ENCODE data around the gene MRPL43. TPM values are rescaled to one million over a fixed set of nuclear protein-coding genes. Genes with fewer than 3 reads are reported as not detected.

Gene MRPL43
- total and polyA plus RNA-seq, 2 experiments from 2014 or later: 60.1 to 112 TPM

DNA sequence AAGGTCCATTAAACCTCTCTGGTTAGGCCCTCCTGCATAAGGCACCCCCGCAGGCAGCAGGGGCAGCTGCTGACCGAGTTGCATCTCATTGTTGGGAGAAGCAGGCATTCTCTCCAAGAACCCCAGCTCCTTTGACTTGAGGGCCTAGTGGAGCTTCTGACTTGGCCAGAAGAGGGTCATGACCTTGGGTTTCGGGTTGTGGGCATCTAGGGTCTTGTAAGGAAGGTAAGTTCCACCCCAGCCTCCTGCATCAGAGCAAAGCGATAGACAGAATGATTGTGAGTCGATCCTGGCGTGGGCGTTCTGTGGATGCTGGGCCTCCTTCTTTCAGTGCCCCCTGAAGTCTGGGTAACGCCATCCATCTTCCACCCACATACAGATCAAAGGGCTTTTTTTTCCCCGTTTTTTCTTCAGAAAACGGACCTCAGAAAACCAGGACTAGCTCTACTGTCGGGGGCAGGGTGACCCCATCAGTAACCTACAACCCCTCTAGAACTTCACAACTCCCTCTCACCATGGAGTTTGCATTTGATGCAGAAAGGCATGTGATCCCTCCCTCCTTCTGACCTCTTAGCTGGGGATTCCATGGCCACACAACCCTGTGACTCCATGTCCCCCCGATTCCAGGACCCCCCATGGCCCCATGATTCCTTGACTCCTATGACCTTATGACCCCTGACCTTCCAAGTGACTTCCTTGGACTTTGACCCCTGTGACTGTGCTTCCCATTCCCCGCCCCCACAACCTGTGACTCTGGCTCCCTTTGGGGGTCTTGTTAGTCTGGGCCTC, 15.0 kb downstream of the MRPL43 start:
- H3K9me3 ChIP-seq (ENCODE audit: low read depth): no peaks in the 10 kb centered on the region
- H3K4me3 ChIP-seq: no peak overlapping the region
- WGBS (ENCODE audit: low lambda C conversion rate, missing lambda C conversion rate): 74% methylated on average over 13 of the region's 13 CpGs
- DNase-seq (ENCODE audit: low spot score): no peak
- peak overlapping the region; percentile 98 for H3K4me2 ChIP-seq
- H3K27ac ChIP-seq: peak overlapping the region; percentile 83
- H4K20me1 ChIP-seq (ENCODE audit: insufficient read depth, poor library complexity, severe bottlenecking): no peaks in the 10 kb centered on the region
- TF ChIP-seq, protein P1, sequence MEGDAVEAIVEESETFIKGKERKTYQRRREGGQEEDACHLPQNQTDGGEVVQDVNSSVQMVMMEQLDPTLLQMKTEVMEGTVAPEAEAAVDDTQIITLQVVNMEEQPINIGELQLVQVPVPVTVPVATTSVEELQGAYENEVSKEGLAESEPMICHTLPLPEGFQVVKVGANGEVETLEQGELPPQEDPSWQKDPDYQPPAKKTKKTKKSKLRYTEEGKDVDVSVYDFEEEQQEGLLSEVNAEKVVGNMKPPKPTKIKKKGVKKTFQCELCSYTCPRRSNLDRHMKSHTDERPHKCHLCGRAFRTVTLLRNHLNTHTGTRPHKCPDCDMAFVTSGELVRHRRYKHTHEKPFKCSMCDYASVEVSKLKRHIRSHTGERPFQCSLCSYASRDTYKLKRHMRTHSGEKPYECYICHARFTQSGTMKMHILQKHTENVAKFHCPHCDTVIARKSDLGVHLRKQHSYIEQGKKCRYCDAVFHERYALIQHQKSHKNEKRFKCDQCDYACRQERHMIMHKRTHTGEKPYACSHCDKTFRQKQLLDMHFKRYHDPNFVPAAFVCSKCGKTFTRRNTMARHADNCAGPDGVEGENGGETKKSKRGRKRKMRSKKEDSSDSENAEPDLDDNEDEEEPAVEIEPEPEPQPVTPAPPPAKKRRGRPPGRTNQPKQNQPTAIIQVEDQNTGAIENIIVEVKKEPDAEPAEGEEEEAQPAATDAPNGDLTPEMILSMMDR (IDR thresholded peaks at IDR 0.05; ENCODE audit: poor library complexity): no peak
- TF ChIP-seq EZH2phosphoT487 (IDR thresholded peaks at IDR 0.05; ENCODE audit: low read depth, severe bottlenecking, unreplicated experiment): no peak
- no peak for TF ChIP-seq EZH2 (IDR thresholded peaks at IDR 0.05; ENCODE audit: borderline replicate concordance)
- no peaks in the 10 kb centered on the region for H3K27me3 ChIP-seq
- H2AFZ ChIP-seq: no peak overlapping the region
- peaks cover 24% of the 10 kb centered on the region for H3K4me1 ChIP-seq (ENCODE audit: insufficient read depth)
- H3K36me3 ChIP-seq (replicated peaks; ENCODE audit: insufficient read depth, low read depth): no peaks in the 10 kb centered on the region
- peaks cover 19% of the 10 kb centered on the region for H3K79me2 ChIP-seq
- H3K9me2 ChIP-seq (replicated peaks; ENCODE audit: insufficient read depth): no peaks in the 10 kb centered on the region

DNA sequence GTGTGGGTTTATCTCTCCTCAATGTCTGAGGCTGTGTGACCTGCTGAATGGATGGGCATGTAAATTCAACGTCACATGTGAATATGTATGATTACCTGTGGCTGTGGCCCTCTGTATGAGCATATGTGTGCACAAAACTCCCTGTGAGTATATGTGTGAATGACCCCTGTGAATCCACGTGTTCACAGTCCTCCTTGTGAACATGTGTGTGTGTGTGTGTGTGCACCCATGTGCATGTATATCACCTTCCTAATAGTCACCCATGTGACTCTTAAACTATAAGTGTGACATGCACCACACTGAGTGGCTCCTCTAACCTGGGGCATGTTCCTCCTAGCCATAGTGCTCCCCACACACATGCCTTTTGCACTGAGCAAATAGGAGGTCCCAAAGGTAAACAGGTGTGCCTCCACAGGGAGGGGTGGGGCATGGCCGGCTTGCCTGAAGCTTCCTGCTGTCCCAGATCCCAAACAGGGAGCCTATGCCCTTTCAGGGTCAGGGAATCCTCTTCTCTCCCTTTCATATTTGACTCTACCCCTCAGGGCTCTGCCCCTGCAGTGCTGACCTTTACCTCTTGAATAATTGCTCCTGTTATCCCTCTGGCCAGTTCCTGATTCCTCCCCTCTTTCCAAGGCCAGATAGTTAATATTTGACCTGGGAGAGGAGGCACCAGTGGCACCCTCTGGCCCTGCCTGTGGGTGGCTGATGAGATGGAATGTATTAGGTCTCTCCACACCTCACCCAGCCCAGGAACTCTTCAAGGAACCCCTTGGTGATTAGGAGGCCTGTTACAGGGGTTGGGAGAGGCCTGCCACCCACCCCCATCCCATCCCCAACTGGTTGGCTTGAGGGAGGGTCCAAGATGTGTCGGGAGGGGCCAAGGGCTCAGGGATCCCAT, 16.1 kb downstream of the MRPL43 start:
- TF ChIP-seq EZH2 (IDR thresholded peaks at IDR 0.05; ENCODE audit: borderline replicate concordance) (no peak), EZH2phosphoT487 (IDR thresholded peaks at IDR 0.05; ENCODE audit: low read depth, severe bottlenecking, unreplicated experiment) (no peak)
- TF ChIP-seq, protein P1 (IDR thresholded peaks at IDR 0.05; ENCODE audit: poor library complexity): no peak
- 53% methylated on average over 4 of the region's 4 CpGs for WGBS (ENCODE audit: low lambda C conversion rate, missing lambda C conversion rate)
- Histone ChIP-seq H3K27ac (peak overlapping the region; percentile 83), H4K20me1 (ENCODE audit: insufficient read depth, poor library complexity, severe bottlenecking) (no peaks in the 10 kb centered on the region), H3K9me3 (ENCODE audit: low read depth) (no peaks in the 10 kb centered on the region), H3K79me2 (peaks cover 19% of the 10 kb centered on the region), H3K4me3 (no peak overlapping the region), H3K4me2 (peak overlapping the region; percentile 98), H3K36me3 (replicated peaks; ENCODE audit: insufficient read depth, low read depth) (no peaks in the 10 kb centered on the region), H2AFZ (no peak overlapping the region), H3K4me1 (ENCODE audit: insufficient read depth) (peaks cover 24% of the 10 kb centered on the region), H3K9me2 (replicated peaks; ENCODE audit: insufficient read depth) (no peaks in the 10 kb centered on the region), H3K27me3 (no peaks in the 10 kb centered on the region)
- peak; percentile 56 for DNase-seq (ENCODE audit: low spot score)

DNA sequence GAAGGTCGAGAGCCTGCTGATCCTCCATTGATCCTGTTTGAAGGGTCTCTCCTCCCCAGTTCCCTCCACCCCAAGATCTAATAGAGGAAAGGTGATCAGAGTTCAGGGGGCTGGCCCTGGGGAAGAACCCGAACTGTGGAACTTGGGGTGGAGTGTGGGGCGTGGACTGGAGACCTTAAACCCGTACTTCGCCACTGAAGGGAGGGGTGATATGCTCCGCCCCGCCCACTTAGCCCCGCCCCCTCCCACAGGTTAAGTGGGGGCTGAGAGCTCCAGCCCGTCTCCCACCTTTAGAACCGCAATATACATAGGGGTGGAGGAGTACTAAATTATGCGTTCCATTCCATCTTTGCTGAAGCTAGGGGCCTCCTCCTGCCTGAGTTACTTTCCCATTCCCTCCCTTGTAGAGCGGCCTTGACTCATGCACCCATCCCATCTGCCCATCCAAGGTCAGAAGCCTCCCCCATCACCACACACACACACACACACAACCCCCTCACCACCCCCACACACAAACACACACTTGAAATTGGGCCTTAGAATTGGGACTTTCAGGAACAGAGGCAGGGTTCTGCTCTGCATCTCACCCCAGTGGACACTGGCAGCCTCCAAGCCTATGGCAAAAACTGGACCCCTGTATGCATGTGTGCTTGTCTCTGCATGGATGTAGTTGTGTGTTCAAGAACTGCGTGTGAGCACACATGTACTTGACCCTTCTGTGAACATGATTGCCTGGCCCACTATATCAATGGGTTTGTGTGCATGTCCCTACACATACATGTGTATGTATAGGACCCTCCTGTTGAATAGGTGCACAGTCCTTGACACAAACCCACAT, 17.0 kb downstream of the MRPL43 start:
- 34% methylated on average over 8 of the region's 13 CpGs for WGBS (ENCODE audit: low lambda C conversion rate, missing lambda C conversion rate)

More for the DNA sequence above, 17.0 kb downstream of the MRPL43 start:
- H3K4me2 ChIP-seq: peak overlapping the region; percentile 98
- H3K27ac ChIP-seq: peak overlapping the region; percentile 83
- no peaks in the 10 kb centered on the region for H3K9me2 ChIP-seq (replicated peaks; ENCODE audit: insufficient read depth)
- H4K20me1 ChIP-seq (ENCODE audit: insufficient read depth, poor library complexity, severe bottlenecking): no peaks in the 10 kb centered on the region
- no peaks in the 10 kb centered on the region for H3K9me3 ChIP-seq (ENCODE audit: low read depth)
- H3K79me2 ChIP-seq: peaks cover 19% of the 10 kb centered on the region
- peak overlapping the region; percentile 96 for H3K4me3 ChIP-seq
- H3K36me3 ChIP-seq (replicated peaks; ENCODE audit: insufficient read depth, low read depth): no peaks in the 10 kb centered on the region
- H3K27me3 ChIP-seq: no peaks in the 10 kb centered on the region
- TF ChIP-seq, protein P1 (IDR thresholded peaks at IDR 0.05; ENCODE audit: poor library complexity): no peak
- TF ChIP-seq EZH2 (IDR thresholded peaks at IDR 0.05; ENCODE audit: borderline replicate concordance) (no peak), EZH2phosphoT487 (IDR thresholded peaks at IDR 0.05; ENCODE audit: low read depth, severe bottlenecking, unreplicated experiment) (no peak)
- H2AFZ ChIP-seq: peak overlapping the region; percentile 93
- DNase-seq (ENCODE audit: low spot score): peak; percentile 72
- peaks cover 24% of the 10 kb centered on the region for H3K4me1 ChIP-seq (ENCODE audit: insufficient read depth)

Measured in hepatocyte (in vitro differentiated cells).